ENCODE measurements around the gene FOXD3.

Gene FOXD3

GRCh38 chr1:63322114-63322943 is at the start of gene FOXD3:
FOXD3 (plus strand) TSS chr1:63322567; CDS start chr1:63323059, 492 bp downstream.
- DNase-seq (ENCODE audit: low spot score): no peak

DNA sequence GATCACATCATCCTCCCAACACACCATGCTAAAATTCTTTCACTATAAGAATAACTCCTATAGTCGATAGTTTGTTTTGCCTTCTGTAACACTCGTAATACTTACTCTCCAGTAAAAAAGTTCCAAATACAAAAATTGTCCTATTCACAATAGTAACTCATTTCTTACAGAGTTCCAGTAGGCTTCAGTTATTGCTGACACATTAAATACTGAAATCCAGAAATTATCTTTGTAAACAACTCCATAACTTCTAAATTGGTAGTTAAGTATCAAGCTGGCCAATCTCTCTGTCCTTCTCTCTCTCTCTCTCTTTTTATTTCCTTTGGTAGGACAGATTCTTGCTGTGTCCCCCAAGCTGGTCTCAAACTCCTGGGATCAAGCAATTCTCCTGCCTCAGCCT is 49.6 kb upstream of the FOXD3 start:
- DNase-seq (ENCODE audit: low spot score): no peak

DNA sequence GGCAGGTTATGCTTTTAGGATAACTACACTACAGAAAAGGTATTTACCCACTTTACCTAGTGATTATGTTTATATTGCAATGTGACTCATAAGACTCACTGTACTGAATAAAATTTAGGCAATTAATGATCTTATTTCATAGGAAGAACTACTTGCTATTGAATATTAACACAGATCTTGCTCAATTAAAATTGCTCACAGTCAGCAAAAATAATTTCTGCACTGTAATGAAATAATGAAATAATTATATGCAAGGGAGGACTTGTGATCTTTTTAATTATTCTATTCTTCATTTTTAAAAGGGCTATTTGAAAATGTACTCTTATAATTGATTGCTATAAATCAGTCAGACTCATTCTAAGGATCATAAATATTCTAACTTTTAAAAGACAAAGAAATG is 48.0 kb upstream of the FOXD3 start:
- DNase-seq (ENCODE audit: low spot score): no peak

GRCh38 chr1:63274979-63275378 is 47.4 kb upstream of the FOXD3 start:
- no peak for DNase-seq (ENCODE audit: low spot score)

GRCh38 chr1:63276624-63277023 is 45.7 kb upstream of the FOXD3 start:
- DNase-seq (ENCODE audit: low spot score): no peak

- DNase-seq (ENCODE audit: low spot score): no peak
Observed at GRCh38 chr1:63277195-63278192, 44.9 kb upstream of the FOXD3 start.

- DNase-seq (ENCODE audit: low spot score): no peak
Observed at GRCh38 chr1:63281753-63282152, 40.6 kb upstream of the FOXD3 start.

GRCh38 chr1:63289135-63289534 is 33.2 kb upstream of the FOXD3 start:
- DNase-seq (ENCODE audit: low spot score): no peak

DNA sequence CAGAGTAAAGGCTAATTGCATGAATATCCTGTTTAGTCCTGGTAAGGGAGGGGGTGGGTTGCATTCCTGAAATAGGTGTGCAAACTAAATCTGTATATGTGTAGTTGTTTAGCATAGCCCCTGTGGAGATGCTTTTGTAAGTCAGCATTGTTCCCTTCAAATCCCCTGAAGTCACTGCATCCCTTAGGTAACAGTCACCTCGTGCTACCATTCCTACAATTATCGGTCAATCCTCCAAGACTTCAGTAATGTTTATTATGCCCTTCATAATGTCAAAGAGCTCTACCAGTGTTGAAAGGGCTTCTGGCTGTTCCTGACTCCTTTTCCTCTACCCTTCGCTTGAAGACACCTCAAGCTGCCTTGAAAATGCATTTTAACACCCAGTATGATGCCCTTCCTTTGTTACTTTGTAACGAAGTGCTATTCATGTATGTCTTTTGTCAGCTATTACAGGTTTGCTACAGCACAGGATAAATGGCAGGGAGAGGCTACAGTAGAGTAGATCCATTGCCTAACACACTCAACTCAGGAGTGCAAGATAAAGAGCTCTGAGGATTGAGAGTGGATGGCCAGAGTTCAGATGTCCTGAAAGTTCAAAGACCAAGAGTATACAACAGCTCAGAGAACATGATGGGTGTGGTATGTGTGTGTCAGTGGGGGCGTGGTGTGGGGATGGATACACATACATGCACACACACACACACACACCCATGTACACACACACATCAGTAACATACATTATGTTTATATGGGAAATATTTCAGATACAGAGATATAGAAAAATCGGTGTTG is 27.4 kb upstream of the FOXD3 start:
- no peak for DNase-seq (ENCODE audit: low spot score)

- no peak for DNase-seq (ENCODE audit: low spot score)
Observed at GRCh38 chr1:63304410-63304809, 18.0 kb upstream of the FOXD3 start.

- no peak for DNase-seq (ENCODE audit: low spot score)
Observed at GRCh38 chr1:63305043-63305442, 17.3 kb upstream of the FOXD3 start.

GRCh38 chr1:63307196-63307794 is 15.1 kb upstream of the FOXD3 start:
- DNase-seq (ENCODE audit: low spot score): no peak

- no peak for DNase-seq (ENCODE audit: low spot score)
Observed at GRCh38 chr1:63316598-63316983, 5.8 kb upstream of the FOXD3 start.

DNA sequence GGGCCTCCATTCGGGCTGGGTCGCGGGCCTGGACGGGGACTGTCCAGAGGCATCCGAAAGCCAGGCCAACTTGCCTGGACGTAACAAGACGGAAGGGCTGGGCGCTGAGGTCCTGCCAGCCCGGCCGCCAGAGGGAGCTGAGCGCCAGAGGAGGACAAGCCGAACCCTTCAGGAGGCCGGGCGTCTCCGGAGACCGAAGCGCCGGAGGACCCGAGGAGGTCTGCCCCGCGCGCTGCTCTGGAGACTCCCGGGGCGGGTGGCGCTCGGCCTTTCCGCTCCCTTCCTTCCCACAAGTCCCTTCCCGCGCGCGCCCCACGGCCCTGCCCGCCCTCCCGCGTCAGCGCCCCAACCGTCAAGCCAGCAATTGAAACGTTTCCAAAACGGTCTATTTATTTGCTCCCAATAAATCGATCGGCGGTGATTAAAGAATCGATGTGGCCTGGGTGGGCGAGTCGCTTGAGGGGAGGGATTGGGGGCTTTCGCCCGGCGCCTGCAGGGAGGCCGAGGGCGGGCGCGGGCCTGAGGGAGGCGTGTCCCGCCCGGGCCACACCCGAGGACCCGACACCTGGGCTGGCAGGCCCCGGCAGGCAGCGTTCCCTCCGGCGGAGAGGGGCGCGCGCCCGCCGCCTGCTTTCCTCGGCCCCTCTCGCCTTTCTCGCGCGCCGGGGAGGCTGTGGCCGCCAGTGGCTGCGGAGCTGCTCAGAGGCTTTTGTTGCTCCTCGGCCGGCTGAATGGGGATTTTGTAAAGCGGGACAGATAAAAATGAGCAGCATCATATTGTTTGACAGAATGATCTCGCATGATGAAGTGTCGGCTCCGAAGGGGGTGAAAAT is 5.2 kb upstream of the FOXD3 start:
- peak; percentile 35 for DNase-seq (ENCODE audit: low spot score)

DNA sequence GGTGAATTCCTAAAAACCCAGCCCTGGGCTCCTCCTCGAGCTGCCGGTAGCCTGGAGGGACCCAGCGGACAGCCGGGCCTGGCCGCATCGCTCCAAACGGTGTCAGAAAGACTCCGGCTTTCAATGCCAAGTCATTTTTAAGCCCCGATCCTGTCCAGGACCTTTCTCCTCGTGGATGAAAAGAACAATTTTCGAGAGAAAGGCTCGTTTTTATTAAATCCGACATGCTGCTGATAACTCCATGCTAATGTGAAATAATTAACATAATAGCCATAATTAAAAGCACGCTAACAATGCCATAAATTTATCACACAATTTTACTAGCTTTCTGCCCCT is 4.6 kb upstream of the FOXD3 start:
- no peak for DNase-seq (ENCODE audit: low spot score)

GRCh38 chr1:63318201-63318979 is 4.0 kb upstream of the FOXD3 start:
- DNase-seq (ENCODE audit: low spot score): no peak

DNA sequence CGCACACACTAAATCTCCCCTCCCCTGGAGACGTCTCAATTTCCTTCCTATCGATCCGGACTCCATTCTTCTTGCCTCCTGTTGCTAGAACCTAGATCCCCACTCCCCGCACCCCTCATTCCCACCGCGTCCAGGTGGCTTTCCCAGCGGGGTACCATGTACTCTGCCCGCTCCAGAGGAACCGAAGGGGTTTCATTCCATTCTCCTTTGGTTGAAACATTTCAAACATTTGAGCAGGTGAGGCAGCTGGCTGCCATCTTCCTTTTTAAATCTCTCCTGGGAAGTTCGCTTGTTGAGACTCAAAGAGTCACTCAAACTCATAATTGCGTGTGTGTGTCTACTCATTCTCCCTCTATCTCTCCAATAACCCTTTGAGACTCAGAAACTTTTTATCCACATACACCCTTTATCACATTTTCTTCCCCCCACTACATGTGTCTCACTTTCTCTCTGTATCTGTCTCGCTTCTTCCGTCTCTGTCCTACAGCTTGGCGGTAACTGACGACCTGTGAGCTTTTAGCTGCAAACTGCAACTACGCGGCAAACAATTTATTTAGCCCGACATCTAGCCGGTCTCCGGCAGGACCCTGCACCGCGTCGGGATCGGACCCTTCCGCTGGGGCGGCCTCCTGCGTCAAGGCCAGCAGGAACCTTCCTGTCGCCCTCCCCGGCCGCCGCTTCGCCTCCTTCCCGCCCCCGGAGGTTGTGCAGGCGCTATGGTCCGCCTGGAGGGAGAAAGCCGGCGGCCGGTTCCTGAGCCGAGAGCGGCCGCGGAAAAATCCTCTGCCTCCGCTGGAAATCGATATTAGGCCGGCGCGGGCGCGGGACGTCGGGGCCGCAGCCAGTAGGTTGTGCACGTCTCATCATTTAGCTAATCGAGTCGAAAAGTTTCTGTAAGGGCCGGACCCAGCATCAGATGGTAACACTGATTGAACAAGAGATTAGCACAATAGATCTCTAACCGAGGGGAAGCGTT is 3.0 kb upstream of the FOXD3 start:
- DNase-seq (ENCODE audit: low spot score): no peak

DNA sequence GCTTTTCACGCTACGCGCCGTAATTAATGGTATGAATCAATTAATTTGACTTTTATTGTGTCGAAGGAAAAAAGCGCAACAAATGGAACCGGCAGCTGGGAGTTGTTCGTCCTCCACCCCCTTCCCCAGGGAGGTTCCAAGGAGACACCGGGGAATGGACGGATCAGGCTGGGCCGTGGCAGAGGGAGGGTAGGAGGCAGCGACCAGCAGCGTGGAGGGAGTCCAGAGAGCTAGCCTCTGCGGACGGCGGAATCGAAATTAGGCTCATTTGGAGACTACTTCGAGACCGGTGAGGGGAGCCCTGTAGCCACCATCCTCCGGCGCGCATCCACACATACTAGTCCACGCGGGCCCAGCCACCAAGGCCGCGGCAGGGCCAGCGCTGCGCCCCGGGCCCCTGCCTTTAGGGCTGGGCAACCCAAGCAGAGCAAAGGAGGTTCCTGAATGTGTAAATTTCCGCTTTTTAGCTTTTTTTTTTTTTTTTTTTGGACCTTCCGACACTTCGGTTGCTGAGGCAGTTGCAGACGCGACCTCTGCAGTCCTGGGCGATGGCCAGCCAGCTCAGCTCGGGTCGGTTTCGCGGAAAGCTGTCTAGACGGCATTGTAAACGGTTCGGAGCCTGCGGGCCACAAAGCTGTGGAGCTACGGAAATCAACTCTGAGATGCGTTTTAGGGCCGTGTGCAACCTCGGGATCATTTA is 2.2 kb upstream of the FOXD3 start:
- DNase-seq (ENCODE audit: low spot score): no peak

Data from CD4-positive, alpha-beta T cell treated with Interleukin-15 for 4 hours (primary cell).